Tibial nerve (tissue), 3 donors: ENCODE data around the gene SLC25A41.

Source experiments
- POLR2A ChIP-seq, 2 donors: fragments of 450-650 bp; IDR thresholded peaks; one replicate each; pipeline ENCODE4 v1.6.1; 2017; ENCODE audit warnings: antibody characterized with exemption in 2 of 2, mild to moderate bottlenecking in 2 of 2, moderate library complexity in 2 of 2
- TF ChIP-seq, protein P1 (sequence below), 5 experiments: fragments of 200-600 bp in 3 of 5; fragments of 450-650 bp in 2 of 5; sonication (generic) in 3 of 5; IDR thresholded peaks; one replicate each; pipeline ENCODE4 v1.5.1; 2016 to 2019; ENCODE audit warnings: antibody characterized with exemption in 5 of 5, mild to moderate bottlenecking in 3 of 5, moderate library complexity in 2 of 5

DNA sequence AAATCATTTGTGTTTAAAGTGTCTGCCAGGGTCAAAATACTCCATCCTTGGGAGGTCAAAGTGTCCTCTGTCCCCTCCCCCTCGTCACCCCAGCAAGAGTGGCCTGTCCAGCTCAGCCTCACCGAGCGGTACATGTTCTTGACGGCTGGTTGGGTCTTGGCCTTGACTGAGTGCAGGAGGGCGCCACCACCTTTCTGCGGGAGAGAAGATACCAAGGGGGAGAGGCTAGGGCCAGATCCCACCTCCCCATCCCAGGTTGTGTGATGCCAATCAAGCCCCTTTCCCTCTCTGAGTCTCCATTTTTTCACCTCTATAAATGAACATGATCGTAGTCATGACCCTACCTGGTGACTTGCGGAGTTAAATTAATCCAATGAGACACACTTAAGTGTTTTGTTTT, 36.6 kb upstream of the SLC25A41 start:
- no peak for TF ChIP-seq POLR2A (IDR thresholded peaks at IDR 0.05)
- TF ChIP-seq, protein P1, sequence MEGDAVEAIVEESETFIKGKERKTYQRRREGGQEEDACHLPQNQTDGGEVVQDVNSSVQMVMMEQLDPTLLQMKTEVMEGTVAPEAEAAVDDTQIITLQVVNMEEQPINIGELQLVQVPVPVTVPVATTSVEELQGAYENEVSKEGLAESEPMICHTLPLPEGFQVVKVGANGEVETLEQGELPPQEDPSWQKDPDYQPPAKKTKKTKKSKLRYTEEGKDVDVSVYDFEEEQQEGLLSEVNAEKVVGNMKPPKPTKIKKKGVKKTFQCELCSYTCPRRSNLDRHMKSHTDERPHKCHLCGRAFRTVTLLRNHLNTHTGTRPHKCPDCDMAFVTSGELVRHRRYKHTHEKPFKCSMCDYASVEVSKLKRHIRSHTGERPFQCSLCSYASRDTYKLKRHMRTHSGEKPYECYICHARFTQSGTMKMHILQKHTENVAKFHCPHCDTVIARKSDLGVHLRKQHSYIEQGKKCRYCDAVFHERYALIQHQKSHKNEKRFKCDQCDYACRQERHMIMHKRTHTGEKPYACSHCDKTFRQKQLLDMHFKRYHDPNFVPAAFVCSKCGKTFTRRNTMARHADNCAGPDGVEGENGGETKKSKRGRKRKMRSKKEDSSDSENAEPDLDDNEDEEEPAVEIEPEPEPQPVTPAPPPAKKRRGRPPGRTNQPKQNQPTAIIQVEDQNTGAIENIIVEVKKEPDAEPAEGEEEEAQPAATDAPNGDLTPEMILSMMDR (IDR thresholded peaks at IDR 0.05) = no peak
